ENCODE data around the gene DCAF6.

DNA sequence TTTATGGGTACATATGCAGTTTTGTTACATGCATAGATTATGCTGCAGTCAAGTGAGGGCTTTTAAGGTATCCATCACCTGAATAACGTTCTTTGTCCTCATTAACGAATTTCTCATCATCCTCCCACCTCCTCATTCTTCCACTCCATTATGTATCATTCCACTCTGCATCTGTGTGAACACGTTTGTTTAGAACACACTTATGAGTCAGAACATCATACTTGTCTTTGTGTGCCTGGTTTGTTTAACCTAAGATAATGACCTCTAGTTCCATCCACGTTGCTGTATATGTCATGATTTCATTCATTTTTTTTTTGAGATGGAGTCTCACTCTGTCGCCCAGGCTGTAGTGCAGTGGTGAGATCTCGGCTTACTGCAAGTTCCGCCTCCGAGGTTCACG is 7.1 kb downstream of the DCAF6 start:
- TF ChIP-seq, protein P1, sequence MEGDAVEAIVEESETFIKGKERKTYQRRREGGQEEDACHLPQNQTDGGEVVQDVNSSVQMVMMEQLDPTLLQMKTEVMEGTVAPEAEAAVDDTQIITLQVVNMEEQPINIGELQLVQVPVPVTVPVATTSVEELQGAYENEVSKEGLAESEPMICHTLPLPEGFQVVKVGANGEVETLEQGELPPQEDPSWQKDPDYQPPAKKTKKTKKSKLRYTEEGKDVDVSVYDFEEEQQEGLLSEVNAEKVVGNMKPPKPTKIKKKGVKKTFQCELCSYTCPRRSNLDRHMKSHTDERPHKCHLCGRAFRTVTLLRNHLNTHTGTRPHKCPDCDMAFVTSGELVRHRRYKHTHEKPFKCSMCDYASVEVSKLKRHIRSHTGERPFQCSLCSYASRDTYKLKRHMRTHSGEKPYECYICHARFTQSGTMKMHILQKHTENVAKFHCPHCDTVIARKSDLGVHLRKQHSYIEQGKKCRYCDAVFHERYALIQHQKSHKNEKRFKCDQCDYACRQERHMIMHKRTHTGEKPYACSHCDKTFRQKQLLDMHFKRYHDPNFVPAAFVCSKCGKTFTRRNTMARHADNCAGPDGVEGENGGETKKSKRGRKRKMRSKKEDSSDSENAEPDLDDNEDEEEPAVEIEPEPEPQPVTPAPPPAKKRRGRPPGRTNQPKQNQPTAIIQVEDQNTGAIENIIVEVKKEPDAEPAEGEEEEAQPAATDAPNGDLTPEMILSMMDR (IDR thresholded peaks at IDR 0.05) = no peak
- no peak for TF ChIP-seq EZH2phosphoT487 (IDR thresholded peaks at IDR 0.05)
- no peak for TF ChIP-seq EZH2 (IDR thresholded peaks at IDR 0.05)
